ENCODE measurements around the gene ARFGAP1.

DNA sequence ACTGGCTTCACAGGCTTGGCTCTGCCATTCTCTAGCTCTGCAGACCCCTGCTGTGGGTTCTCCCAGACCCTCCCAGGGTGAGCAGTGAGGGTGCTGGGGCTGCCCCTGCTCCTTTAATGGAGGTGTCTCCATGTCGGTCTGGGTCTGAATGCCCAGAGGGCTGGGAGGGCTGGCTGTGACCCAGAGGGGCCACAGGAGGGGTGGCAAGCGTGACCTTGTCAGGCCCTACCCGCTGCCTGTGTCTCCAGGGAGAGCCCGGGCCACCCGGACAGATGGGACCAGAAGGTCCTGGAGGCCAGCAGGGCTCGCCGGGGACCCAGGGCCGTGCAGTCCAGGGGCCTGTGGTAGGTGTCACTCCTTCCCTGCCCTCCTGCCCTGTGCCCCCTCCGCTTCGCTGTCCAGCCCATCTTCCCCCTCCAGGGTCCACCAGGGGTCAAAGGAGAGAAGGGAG, 52.4 kb downstream of the ARFGAP1 start:
- TF ChIP-seq, protein P1, sequence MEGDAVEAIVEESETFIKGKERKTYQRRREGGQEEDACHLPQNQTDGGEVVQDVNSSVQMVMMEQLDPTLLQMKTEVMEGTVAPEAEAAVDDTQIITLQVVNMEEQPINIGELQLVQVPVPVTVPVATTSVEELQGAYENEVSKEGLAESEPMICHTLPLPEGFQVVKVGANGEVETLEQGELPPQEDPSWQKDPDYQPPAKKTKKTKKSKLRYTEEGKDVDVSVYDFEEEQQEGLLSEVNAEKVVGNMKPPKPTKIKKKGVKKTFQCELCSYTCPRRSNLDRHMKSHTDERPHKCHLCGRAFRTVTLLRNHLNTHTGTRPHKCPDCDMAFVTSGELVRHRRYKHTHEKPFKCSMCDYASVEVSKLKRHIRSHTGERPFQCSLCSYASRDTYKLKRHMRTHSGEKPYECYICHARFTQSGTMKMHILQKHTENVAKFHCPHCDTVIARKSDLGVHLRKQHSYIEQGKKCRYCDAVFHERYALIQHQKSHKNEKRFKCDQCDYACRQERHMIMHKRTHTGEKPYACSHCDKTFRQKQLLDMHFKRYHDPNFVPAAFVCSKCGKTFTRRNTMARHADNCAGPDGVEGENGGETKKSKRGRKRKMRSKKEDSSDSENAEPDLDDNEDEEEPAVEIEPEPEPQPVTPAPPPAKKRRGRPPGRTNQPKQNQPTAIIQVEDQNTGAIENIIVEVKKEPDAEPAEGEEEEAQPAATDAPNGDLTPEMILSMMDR (IDR thresholded peaks at IDR 0.05; ENCODE audit: low read depth, low read length, poor library complexity, severe bottlenecking): no peak
- TF ChIP-seq EZH2phosphoT487 (IDR thresholded peaks at IDR 0.05; ENCODE audit: borderline replicate concordance, low read length): no peak

All from DOHH2 (cell line).